Vagina (tissue), 2 donors: Measurements from ENCODE around the gene LRIG2.

Experiments used
- CTCF ChIP-seq, 3 experiments: fragments of 450-650 bp in 2 of 3; fragments of 200-600 bp in 1 of 3; sonication (generic) in 1 of 3; IDR thresholded peaks; one replicate each; pipeline ENCODE4 v1.5.1; 2017 to 2019; ENCODE audit warnings: antibody characterized with exemption in 3 of 3, mild to moderate bottlenecking in 2 of 3, moderate library complexity in 2 of 3
- POLR2A ChIP-seq, 2 donors: fragments of 450-650 bp; IDR thresholded peaks; one replicate each; pipeline ENCODE4 v1.6.1; 2017; ENCODE audit warnings: antibody characterized with exemption in 2 of 2, mild to moderate bottlenecking in 2 of 2, moderate library complexity in 2 of 2
- POLR2AphosphoS5 ChIP-seq, 2 donors: sonication (generic); formaldehyde crosslinking; IDR thresholded peaks; one replicate each; pipeline ENCODE4 v1.9.0; 2017; ENCODE audit warnings: antibody characterized with exemption in 2 of 2, mild to moderate bottlenecking in 2 of 2, low read depth in 1 of 2; ENCODE audit not compliant: insufficient read depth in 1 of 2

GRCh38 chr1:113178522-113178921 is 105.5 kb downstream of the LRIG2 start:
- TF ChIP-seq CTCF (IDR thresholded peaks at IDR 0.05): no peak
- TF ChIP-seq POLR2A (IDR thresholded peaks at IDR 0.05): no peak
- no peak for TF ChIP-seq POLR2AphosphoS5 (IDR thresholded peaks at IDR 0.05; ENCODE audit: insufficient read depth in 1 of 2, low read depth in 1 of 2)
